ENCODE results near the gene NDUFS8.

Gene NDUFS8

GRCh38 chr11:68036141-68036716, 5.7 kb downstream of the NDUFS8 start:
- no peak for DNase-seq (ENCODE audit: low read depth in 3 of 3)

GRCh38 chr11:68036717-68037239, 6.3 kb downstream of the NDUFS8 start:
- no peak for DNase-seq (ENCODE audit: low read depth in 3 of 3)

GRCh38 chr11:68037411-68038225, 7.1 kb downstream of the NDUFS8 start:
- no peak for DNase-seq (ENCODE audit: low read depth in 3 of 3)

- no peak for DNase-seq (ENCODE audit: low read depth in 3 of 3)
Measured at GRCh38 chr11:68038226-68038717, 7.8 kb downstream of the NDUFS8 start.

- peak in 2 of 3 donors; percentile 41 to 59 for DNase-seq (ENCODE audit: low read depth in 3 of 3)
Measured at GRCh38 chr11:68038718-68039525, 8.4 kb downstream of the NDUFS8 start, which contains the start of gene TCIRG1. TCIRG1 (plus strand) TSS chr11:68039025; CDS start chr11:68041272, 2,247 bp downstream.

- no peak for DNase-seq (ENCODE audit: low read depth in 3 of 3)
Measured at GRCh38 chr11:68039526-68040086, 9.1 kb downstream of the NDUFS8 start.

- DNase-seq (ENCODE audit: low read depth in 3 of 3): peak in 1 of 3 donors; percentile 31
Measured at GRCh38 chr11:68040101-68040956, 9.8 kb downstream of the NDUFS8 start.

GRCh38 chr11:68040957-68041591, 10.6 kb downstream of the NDUFS8 start:
- DNase-seq (ENCODE audit: low read depth in 3 of 3): no peak

- no peak for DNase-seq (ENCODE audit: low read depth in 3 of 3)
Measured at GRCh38 chr11:68041617-68042218, 11.2 kb downstream of the NDUFS8 start.

- no peak for DNase-seq (ENCODE audit: low read depth in 3 of 3)
Measured at GRCh38 chr11:68042219-68043028, 11.9 kb downstream of the NDUFS8 start.

- no peak for DNase-seq (ENCODE audit: low read depth in 3 of 3)
Measured at GRCh38 chr11:68043029-68043348, 12.5 kb downstream of the NDUFS8 start.

- DNase-seq (ENCODE audit: low read depth in 3 of 3): no peak
Measured at GRCh38 chr11:68043349-68044144, 13.1 kb downstream of the NDUFS8 start.

- DNase-seq (ENCODE audit: low read depth in 3 of 3): no peak
Measured at GRCh38 chr11:68044145-68044813, 13.8 kb downstream of the NDUFS8 start.

GRCh38 chr11:68044898-68045351, 14.4 kb downstream of the NDUFS8 start:
- no peak for DNase-seq (ENCODE audit: low read depth in 3 of 3)

GRCh38 chr11:68047437-68048290, 17.2 kb downstream of the NDUFS8 start:
- DNase-seq (ENCODE audit: low read depth in 3 of 3): no peak

GRCh38 chr11:68048681-68049508, 18.4 kb downstream of the NDUFS8 start:
- DNase-seq (ENCODE audit: low read depth in 3 of 3): no peak

All from stimulated activated CD4-positive, alpha-beta T cell treated with anti-CD3 and anti-CD28 coated beads, TNF-alpha, amount 100 ng/mL, for 48 hours (primary cell).